KMS-11 (cell line): Measurements from ENCODE around the gene HNRNPC.

ENCODE experiments used
- H2AFZ ChIP-seq: fragments of 200-600 bp; sonication (generic); 2 replicates; pipeline ENCODE4 v1.6.1; 2016; ENCODE audit warnings: antibody characterized with exemption, mixed run types, low read depth
- H3K27ac ChIP-seq: fragments of 200-600 bp; sonication (generic); 2 replicates; pipeline ENCODE4 v1.6.1; 2016; ENCODE audit warnings: mild to moderate bottlenecking, mixed run types
- H3K27me3 ChIP-seq: fragments of 200-600 bp; sonication (generic); 2 replicates; pipeline ENCODE4 v1.6.1; 2017; ENCODE audit warnings: mild to moderate bottlenecking, low read depth, mixed run types, moderate library complexity; ENCODE audit not compliant: insufficient read depth
- H3K36me3 ChIP-seq: fragments of 200-600 bp; sonication (generic); 2 replicates; pipeline ENCODE4 v1.6.1; 2017; ENCODE audit warnings: mild to moderate bottlenecking, mixed run types; ENCODE audit not compliant: insufficient read depth
- H3K4me1 ChIP-seq: fragments of 200-600 bp; sonication (generic); 2 replicates; pipeline ENCODE4 v1.6.1; 2016; ENCODE audit warnings: mild to moderate bottlenecking, low read depth, mixed run types; ENCODE audit not compliant: poor library complexity, severe bottlenecking
- H3K4me2 ChIP-seq: fragments of 200-600 bp; sonication (generic); 2 replicates; pipeline ENCODE4 v1.7.0; 2016; ENCODE audit warnings: mild to moderate bottlenecking, mixed run types
- H3K4me3 ChIP-seq: fragments of 200-600 bp; sonication (generic); IDR thresholded peaks from 2 replicates; pipeline ENCODE4 v1.6.1; 2017; ENCODE audit warnings: low read depth, low read length, mixed read lengths; ENCODE audit not compliant: insufficient read depth
- H3K79me2 ChIP-seq: fragments of 200-600 bp; sonication (generic); 2 replicates; pipeline ENCODE4 v1.6.1; 2016; ENCODE audit warnings: low read depth, mixed run types; ENCODE audit not compliant: insufficient read depth
- H3K9ac ChIP-seq: fragments of 200-600 bp; sonication (generic); 2 replicates; pipeline ENCODE4 v1.6.1; 2016; ENCODE audit warnings: mild to moderate bottlenecking, mixed run types
- H4K20me1 ChIP-seq: fragments of 200-600 bp; sonication (generic); 2 replicates; pipeline ENCODE4 v1.6.1; 2016; ENCODE audit warnings: mild to moderate bottlenecking, mixed run types; ENCODE audit not compliant: insufficient read depth
- TF ChIP-seq, protein P1 (sequence below): fragments of 200-600 bp; sonication (generic); conservative IDR thresholded peaks from 2 replicates; pipeline ENCODE4 v1.6.1; 2017; ENCODE audit warnings: low read depth, mild to moderate bottlenecking, antibody characterized with exemption, low read length, moderate library complexity, mixed read lengths

Gene HNRNPC

DNA sequence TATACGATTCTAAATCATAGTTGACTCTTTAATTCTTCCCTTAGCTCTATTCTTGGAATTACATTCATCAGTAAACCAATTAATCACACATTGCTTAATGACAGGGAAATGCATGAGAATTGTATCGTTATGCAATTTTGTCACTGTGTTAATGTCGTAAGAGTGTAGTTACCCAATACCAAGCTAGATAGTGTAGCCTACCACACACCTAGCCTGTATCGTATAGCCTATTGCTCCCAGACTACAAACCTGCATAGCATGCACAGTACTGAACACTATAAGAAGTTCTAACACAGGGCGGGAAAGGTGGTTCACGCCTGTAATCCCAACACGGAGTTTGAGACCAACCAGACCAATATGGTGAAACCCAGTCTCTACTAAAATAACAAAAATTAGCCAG, 24.7 kb downstream of the HNRNPC start:
- H3K9ac ChIP-seq, result no peak overlapping the region
- H3K79me2 ChIP-seq, result peaks cover 99% of the 10 kb centered on the region
- no peak overlapping the region for H2AFZ ChIP-seq
- no peak overlapping the region for H3K27ac ChIP-seq
- H4K20me1 ChIP-seq, result peaks cover 66% of the 10 kb centered on the region
- no peak overlapping the region for H3K4me2 ChIP-seq
- H3K4me1 ChIP-seq, result peaks cover 9% of the 10 kb centered on the region
- TF ChIP-seq, protein P1, sequence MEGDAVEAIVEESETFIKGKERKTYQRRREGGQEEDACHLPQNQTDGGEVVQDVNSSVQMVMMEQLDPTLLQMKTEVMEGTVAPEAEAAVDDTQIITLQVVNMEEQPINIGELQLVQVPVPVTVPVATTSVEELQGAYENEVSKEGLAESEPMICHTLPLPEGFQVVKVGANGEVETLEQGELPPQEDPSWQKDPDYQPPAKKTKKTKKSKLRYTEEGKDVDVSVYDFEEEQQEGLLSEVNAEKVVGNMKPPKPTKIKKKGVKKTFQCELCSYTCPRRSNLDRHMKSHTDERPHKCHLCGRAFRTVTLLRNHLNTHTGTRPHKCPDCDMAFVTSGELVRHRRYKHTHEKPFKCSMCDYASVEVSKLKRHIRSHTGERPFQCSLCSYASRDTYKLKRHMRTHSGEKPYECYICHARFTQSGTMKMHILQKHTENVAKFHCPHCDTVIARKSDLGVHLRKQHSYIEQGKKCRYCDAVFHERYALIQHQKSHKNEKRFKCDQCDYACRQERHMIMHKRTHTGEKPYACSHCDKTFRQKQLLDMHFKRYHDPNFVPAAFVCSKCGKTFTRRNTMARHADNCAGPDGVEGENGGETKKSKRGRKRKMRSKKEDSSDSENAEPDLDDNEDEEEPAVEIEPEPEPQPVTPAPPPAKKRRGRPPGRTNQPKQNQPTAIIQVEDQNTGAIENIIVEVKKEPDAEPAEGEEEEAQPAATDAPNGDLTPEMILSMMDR, result no peak
- no peaks in the 10 kb centered on the region for H3K27me3 ChIP-seq
- H3K4me3 ChIP-seq, result no peak overlapping the region
- H3K36me3 ChIP-seq, result no peaks in the 10 kb centered on the region; the same call in 1 of the 2 replicates

DNA sequence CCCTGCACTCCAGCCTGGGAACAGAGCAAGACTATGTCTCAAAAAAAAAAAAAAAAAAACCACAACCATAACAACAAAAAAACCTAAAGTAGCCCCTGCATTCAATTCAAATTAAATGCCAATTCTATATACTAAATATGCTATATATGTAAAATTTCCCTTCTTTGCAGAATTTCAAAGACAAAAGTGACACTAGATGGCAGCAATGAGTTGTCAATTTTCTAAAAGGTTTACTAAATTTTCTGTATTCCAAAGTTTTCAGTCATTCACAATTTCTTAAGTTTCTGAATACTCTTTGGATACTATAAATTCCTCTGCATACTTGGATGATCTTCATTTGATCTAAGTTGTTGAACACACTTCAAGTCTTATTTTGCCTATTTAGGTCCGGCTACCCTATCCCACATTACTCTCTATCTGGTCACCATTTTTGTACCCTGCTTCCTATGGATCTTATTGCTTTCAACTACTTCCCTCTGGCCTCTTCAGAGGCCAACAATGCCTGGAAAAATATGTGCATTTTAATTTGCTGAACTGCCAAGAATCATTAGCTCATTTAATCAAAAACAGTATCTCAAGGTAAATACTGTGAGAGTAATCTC, 27.9 kb downstream of the HNRNPC start:
- Histone ChIP-seq H3K4me2 (no peak overlapping the region), H3K4me3 (no peak overlapping the region), H3K27ac (no peak overlapping the region), H3K4me1 (peaks cover 26% of the 10 kb centered on the region), H3K27me3 (no peaks in the 10 kb centered on the region), H3K79me2 (peaks cover 99% of the 10 kb centered on the region), H2AFZ (no peak overlapping the region), H4K20me1 (peaks cover 86% of the 10 kb centered on the region), H3K9ac (no peak overlapping the region), H3K36me3 (no peaks in the 10 kb centered on the region; the same call in none of the 2 replicates)
- TF ChIP-seq, protein P1, result peak; percentile 43

DNA sequence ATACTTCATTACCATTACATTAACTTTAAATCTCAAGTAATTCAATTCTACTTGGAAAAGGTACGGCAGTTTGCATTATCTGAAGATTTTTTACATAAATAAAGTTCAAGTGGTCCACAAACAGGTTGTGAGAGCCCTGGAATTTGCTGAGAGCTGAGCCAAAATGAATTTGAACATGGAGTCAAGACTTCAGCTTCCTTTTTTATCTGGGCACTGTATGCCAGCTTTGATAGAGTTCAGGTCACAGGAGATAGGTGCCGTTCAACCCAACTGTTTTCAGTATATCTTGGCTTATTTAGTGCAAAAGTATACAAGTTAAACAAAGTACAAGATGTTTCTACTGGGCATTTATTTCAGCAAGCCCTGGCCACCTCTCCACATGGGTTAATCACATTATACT, 28.8 kb downstream of the HNRNPC start:
- no peak overlapping the region for H2AFZ ChIP-seq
- peaks cover 99% of the 10 kb centered on the region for H3K79me2 ChIP-seq
- no peak overlapping the region for H3K9ac ChIP-seq
- H3K4me2 ChIP-seq, result no peak overlapping the region
- no peaks in the 10 kb centered on the region for H3K27me3 ChIP-seq
- no peaks in the 10 kb centered on the region; the same call in none of the 2 replicates for H3K36me3 ChIP-seq
- no peak overlapping the region for H3K4me3 ChIP-seq
- no peak overlapping the region for H3K27ac ChIP-seq
- H3K4me1 ChIP-seq, result peaks cover 34% of the 10 kb centered on the region
- TF ChIP-seq, protein P1, result no peak; the same call in 1 of the 2 replicates
- peaks cover 85% of the 10 kb centered on the region for H4K20me1 ChIP-seq

DNA sequence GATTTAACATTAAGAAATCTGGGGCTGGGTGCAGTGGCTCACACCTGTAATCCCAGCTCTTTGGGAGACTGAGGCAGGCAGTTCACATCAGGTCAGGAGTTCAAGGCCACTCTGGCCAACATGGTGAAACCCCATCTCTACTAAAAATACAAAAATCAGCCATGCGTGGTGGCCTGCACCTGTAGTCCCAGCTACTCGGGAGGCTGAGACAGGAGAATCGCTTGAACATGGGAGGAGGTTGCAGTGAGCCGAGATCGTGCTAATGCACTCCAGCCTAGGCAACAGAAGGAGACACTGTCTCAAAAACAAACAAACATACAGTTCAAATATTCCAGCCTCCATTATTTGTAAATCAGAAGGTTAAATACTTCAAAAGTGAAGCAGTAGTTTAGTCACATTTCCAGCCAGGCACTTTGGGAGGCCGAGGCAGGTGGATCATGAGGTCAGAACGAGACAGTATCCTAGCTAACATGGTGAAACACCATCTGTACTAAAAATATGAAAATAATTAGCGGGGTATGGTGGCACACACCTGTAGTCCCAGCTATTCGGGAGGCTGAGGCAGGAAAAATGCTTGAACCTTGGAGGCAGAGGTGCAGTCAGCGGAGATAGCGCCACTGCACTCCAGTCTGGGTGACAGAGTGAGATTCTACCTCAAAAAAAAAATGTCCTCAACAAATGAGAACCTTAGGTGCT, 30.3 kb downstream of the HNRNPC start:
- Histone ChIP-seq H3K9ac (no peak overlapping the region), H3K27ac (no peak overlapping the region), H3K4me1 (peaks cover 37% of the 10 kb centered on the region), H3K4me2 (no peak overlapping the region), H3K79me2 (peaks cover 99% of the 10 kb centered on the region), H3K36me3 (no peaks in the 10 kb centered on the region; the same call in none of the 2 replicates), H3K27me3 (no peaks in the 10 kb centered on the region), H3K4me3 (no peak overlapping the region), H4K20me1 (peaks cover 85% of the 10 kb centered on the region), H2AFZ (no peak overlapping the region)
- TF ChIP-seq, protein P1, result no peak
